Right lobe of liver (tissue), 6 donors: ENCODE measurements around the gene KCNA2. TPM values are rescaled to one million over a fixed set of nuclear protein-coding genes. Genes with fewer than 3 reads are reported as not detected.
A peak's percentile ranks its signal among the peaks of the same experiment; 100 is the strongest.

ENCODE experiments used
- ATAC-seq, 4 donors: fragments of 200-7000 bp; cut with Tn5 transposase; one replicate each; pipeline ENCODE4 v1.9.1; 2020; ENCODE audit warnings: mild to moderate bottlenecking in 4 of 4, moderate library complexity in 4 of 4
- DNase-seq, 3 donors: peaks; one replicate each; pipeline ENCODE4 v3.0.0-alpha.2; 2020
- H3K27ac ChIP-seq, 3 donors: fragments of 200-600 bp; one replicate each; pipeline ENCODE4 v1.8.0; 2022
- H3K27me3 ChIP-seq, 2 donors: fragments of 200-600 bp; one replicate each; pipeline ENCODE4 v1.8.0; 2022
- H3K36me3 ChIP-seq, 4 donors: fragments of 200-600 bp; sonication (generic) in 1 of 4; one replicate each; pipeline versions ENCODE4 v1.5.1 to v1.8.0; 2017 to 2022; ENCODE audit warnings: control low read depth in 1 of 4
- H3K4me1 ChIP-seq, 4 donors: fragments of 200-600 bp; sonication (generic) in 1 of 4; one replicate each; pipeline versions ENCODE4 v1.5.1 to v1.8.0; 2017 to 2022; ENCODE audit warnings: control low read depth in 1 of 4
- H3K4me3 ChIP-seq, 3 donors: fragments of 200-600 bp; one replicate each; pipeline ENCODE4 v1.8.0; 2022
- H3K9me3 ChIP-seq, 4 donors: fragments of 200-600 bp; sonication (generic) in 1 of 4; one replicate each; pipeline versions ENCODE4 v1.5.1 to v1.8.0; 2017 to 2022; ENCODE audit warnings: control low read depth in 1 of 4
- CTCF ChIP-seq, 4 donors: fragments of 200-600 bp in 3 of 4; fragments of 450-650 bp in 1 of 4; IDR thresholded peaks; one replicate each; pipeline versions ENCODE4 v1.5.1 to v1.8.0; 2016 to 2022; ENCODE audit warnings: antibody characterized with exemption in 4 of 4, mild to moderate bottlenecking in 2 of 4
- POLR2A ChIP-seq: fragments of 450-650 bp; IDR thresholded peaks from one replicate; pipeline ENCODE4 v1.6.1; 2017; ENCODE audit warnings: antibody characterized with exemption, mild to moderate bottlenecking
- WGBS: methylation state at CpG from one replicate; pipeline ENCODE4 v1.1.6; 2018; ENCODE audit warnings: low coverage, low lambda C conversion rate; ENCODE audit not compliant: insufficient coverage; ENCODE audit errors: missing lambda C conversion rate; 5-methylcytosine and 5-hydroxymethylcytosine counted together
- intact Hi-C, 2 donors: fragments of 100-400 bp; cut with DNase I; formaldehyde crosslinking; loops; one replicate each; pipeline versions ENCODE4 v1.11.2 to v1.14.1; 2022
- total RNA-seq, 6 experiments: library from RNA; depleted of rRNA in 2 of 6; stranded (reverse); fragments of >200 nt in 2 of 6; fragmentation: NEBNext Ultra II Directional in 3 of 6; extraction: Animal tissue kit (Norgen Biotek cat#: 25700) in 3 of 6; gene quantifications; one replicate each; pipeline versions ENCODE4 v1.1.0 to v1.2.4, GENCODE V29; 2016 to 2023
- donor health status: DM: no; HTN: yes; CAD: no.
- donor health status: DM: no; HTN: no; CAD: no.
- donor health status: DM: no; HTN: no; CAD: no.
- donor health status: DM: no; HTN: yes; CAD: no.
- donor health status: DM: no; HTN: yes; CAD: no.

KCNA2 gene
- total RNA-seq, 6 experiments from 2014 or later: 0.04 to 0.10 (median 0.07) TPM; not detected in 3

DNA sequence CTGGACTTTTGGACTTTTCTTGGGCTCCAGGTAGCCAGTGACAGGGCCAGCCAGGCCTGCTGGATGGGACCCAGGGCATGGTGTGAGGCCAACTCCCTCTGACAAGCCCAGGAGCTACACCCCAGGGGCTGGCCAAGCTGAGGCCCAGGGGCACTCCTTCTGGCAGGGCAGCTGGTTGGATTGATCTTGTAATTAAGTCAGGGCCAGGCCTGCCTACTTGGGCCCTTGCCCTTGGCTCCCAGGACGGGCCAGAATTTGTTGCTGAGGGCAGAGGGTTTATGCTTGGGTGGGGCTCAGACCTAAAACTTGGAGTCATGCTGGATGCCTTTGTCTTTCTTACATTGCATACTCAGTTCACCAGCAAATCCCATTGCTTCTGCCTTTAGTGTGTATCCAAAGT, 20.7 kb downstream of the KCNA2 start:
- TF ChIP-seq POLR2A: no peak
- no peak for TF ChIP-seq CTCF (IDR thresholded peaks at IDR 0.05)
- no peaks in the 10 kb centered on the region for H3K4me1 ChIP-seq
- no peaks in the 10 kb centered on the region for H3K36me3 ChIP-seq
- ATAC-seq (peak in 2 of 4 donors; percentile 17 to 66), DNase-seq (no peak)
- intact Hi-C loops: no loop called here
- no CpG with 5 or more reads among the region's 1 CpG for WGBS
- no peak overlapping the region for H3K27ac ChIP-seq
- no peaks in the 10 kb centered on the region for H3K9me3 ChIP-seq
- H3K27me3 ChIP-seq: no peaks in the 10 kb centered on the region
- H3K4me3 ChIP-seq: no peak overlapping the region

DNA sequence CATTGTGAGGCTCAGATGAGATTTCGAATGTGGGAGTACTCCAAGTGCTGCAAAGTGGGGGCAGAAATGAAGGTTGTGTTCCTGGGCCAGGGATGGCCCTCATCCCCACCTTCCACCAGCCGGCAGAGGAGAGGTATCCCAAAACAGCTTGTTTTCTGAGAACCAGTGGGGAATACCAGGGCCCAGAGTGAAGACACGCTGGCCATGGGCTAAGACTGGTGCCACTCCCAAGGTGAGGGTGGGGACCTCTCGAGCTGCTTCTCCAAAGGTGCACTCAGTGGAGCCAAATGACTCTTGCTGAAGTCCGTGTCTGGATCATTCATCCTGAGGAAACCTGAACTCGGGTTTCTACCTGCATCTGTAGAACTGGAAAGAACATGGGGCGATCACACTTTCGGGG, 22.1 kb downstream of the KCNA2 start:
- no peak for TF ChIP-seq POLR2A
- TF ChIP-seq CTCF (IDR thresholded peaks at IDR 0.05): no peak
- ATAC-seq (no peak), DNase-seq (no peak)
- Histone ChIP-seq H3K4me1 (no peaks in the 10 kb centered on the region), H3K27me3 (no peaks in the 10 kb centered on the region), H3K4me3 (no peak overlapping the region), H3K27ac (no peak overlapping the region), H3K36me3 (no peaks in the 10 kb centered on the region), H3K9me3 (no peaks in the 10 kb centered on the region)
- WGBS: 70% methylated on average over 2 of the region's 8 CpGs
- intact Hi-C loops: no loop called here

GRCh38 chr1:110583505-110583904, 22.7 kb downstream of the KCNA2 start:
- no peak for TF ChIP-seq CTCF (IDR thresholded peaks at IDR 0.05)
- TF ChIP-seq POLR2A: no peak
- Histone ChIP-seq H3K4me3 (no peak overlapping the region), H3K27me3 (no peaks in the 10 kb centered on the region), H3K36me3 (no peaks in the 10 kb centered on the region), H3K4me1 (no peaks in the 10 kb centered on the region), H3K9me3 (no peaks in the 10 kb centered on the region), H3K27ac (no peak overlapping the region)
- intact Hi-C loops: no loop called here
- 100% methylated on average over 1 of the region's 5 CpGs for WGBS
- DNase-seq (no peak), ATAC-seq (no peak)

GRCh38 chr1:110582378-110582777, 23.8 kb downstream of the KCNA2 start:
- no peaks in the 10 kb centered on the region for H3K9me3 ChIP-seq
- TF ChIP-seq POLR2A: no peak
- TF ChIP-seq CTCF (IDR thresholded peaks at IDR 0.05): no peak
- no peaks in the 10 kb centered on the region for H3K36me3 ChIP-seq
- intact Hi-C loops: no loop called here
- no peak overlapping the region for H3K4me3 ChIP-seq
- DNase-seq: no peak
- no peaks in the 10 kb centered on the region for H3K4me1 ChIP-seq
- no peaks in the 10 kb centered on the region for H3K27me3 ChIP-seq
- ATAC-seq: no peak
- no peak overlapping the region for H3K27ac ChIP-seq
- 89% methylated on average over 2 of the region's 4 CpGs for WGBS

DNA sequence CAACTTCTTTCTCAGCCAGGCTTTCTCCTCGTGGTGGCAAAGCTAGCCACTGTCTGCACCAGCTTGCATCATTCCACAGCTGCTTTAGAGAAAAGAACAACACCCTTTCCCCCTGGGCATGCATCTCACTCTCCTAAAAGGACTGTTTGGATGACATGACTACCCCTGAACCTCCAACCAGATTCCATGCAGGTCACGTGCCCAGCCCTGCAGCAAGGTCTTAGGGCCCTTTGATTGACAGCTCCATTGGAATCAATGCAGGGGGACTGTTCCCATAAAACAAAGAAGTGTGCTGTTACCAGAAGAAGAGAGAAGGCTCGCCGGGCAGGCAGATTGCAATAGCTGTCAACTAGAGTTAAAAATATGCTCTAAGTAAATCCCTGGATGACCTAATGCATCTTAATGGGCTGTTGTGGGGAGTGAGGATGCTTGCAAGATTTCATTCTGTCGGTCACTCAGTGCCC, 24.4 kb downstream of the KCNA2 start:
- ATAC-seq: no peak
- intact Hi-C loops: no loop called here

More for the DNA sequence above, 24.4 kb downstream of the KCNA2 start:
- TF ChIP-seq CTCF (IDR thresholded peaks at IDR 0.05) (no peak), POLR2A (no peak)
- H3K4me1 ChIP-seq: no peaks in the 10 kb centered on the region
- no peaks in the 10 kb centered on the region for H3K9me3 ChIP-seq
- 24% methylated on average over 3 of the region's 5 CpGs for WGBS
- no peak overlapping the region for H3K4me3 ChIP-seq
- no peaks in the 10 kb centered on the region for H3K27me3 ChIP-seq
- no peak for DNase-seq
- no peaks in the 10 kb centered on the region for H3K36me3 ChIP-seq
- H3K27ac ChIP-seq: no peak overlapping the region
